WTC11 (cell line): Measurements from ENCODE around the gene C1QB. TPM values are rescaled to one million over a fixed set of nuclear protein-coding genes. Genes with fewer than 3 reads are reported as not detected.

Experiments
- ATAC-seq: fragments of 200-7000 bp; cut with Tn5 transposase; 2 replicates; pipeline ENCODE4 v1.10.0; 2021; ENCODE audit warnings: mild to moderate bottlenecking, moderate library complexity
- Bru-seq: library from RNA; stranded (reverse); fragments of 400-500 nt; gene quantifications from one replicate; lab custom pipeline; 2021; lab: Mats Ljungman, UMichigan
- CTCF ChIA-PET: fragments of 300-600 bp; sonication (Branson Sonifier 250); formaldehyde crosslinking; loops from one replicate; lab custom pipeline; 2021; ENCODE audit warnings: antibody characterized with exemption; lab: Charles Lee
- POLR2A ChIA-PET: fragments of 350-600 bp; sonication (Branson Sonifier 250); formaldehyde crosslinking; loops from one replicate; lab custom pipeline; 2021; ENCODE audit warnings: antibody characterized with exemption; lab: Charles Lee
- DNase-seq: peaks from one replicate; pipeline ENCODE4 v3.0.0; 2021; ENCODE audit warnings: low spot score
- H3K27ac Mint-ChIP-seq: 2 replicates; pipeline ENCODE4 v1.8.0; 2021; ENCODE audit warnings: mixed read lengths
- H3K27me3 Mint-ChIP-seq: 2 replicates; pipeline ENCODE4 v1.8.0; 2021; ENCODE audit warnings: low read depth, mild to moderate bottlenecking, moderate library complexity, mixed read lengths
- H3K36me3 Mint-ChIP-seq: 2 replicates; pipeline ENCODE4 v1.8.0; 2021; ENCODE audit warnings: mixed read lengths
- H3K4me1 Mint-ChIP-seq: 2 replicates; pipeline ENCODE4 v1.8.0; 2022; ENCODE audit warnings: mixed read lengths
- H3K4me3 Mint-ChIP-seq: 2 replicates; pipeline ENCODE4 v1.8.0; 2021; ENCODE audit warnings: mild to moderate bottlenecking, moderate library complexity, mixed read lengths
- H3K9me3 Mint-ChIP-seq: 2 replicates; pipeline ENCODE4 v1.8.0; 2021; ENCODE audit warnings: mixed read lengths
- ATF1 ChIP-seq: sonication (generic); formaldehyde crosslinking; IDR thresholded peaks from 2 replicates; pipeline ENCODE4 v1.8.1; 2023; ENCODE audit warnings: mild to moderate bottlenecking, moderate library complexity, missing genetic modification reagents
- CDX4 ChIP-seq: fragments of 250-450 bp; sonication (Bioruptor Pico); IDR thresholded peaks from 2 replicates; pipeline ENCODE4 v1.9.0; 2021; ENCODE audit warnings: moderate library complexity, mild to moderate bottlenecking, inconsistent platforms, borderline replicate concordance
- ERG ChIP-seq: fragments of 250-450 bp; sonication (Bioruptor Pico); IDR thresholded peaks from 2 replicates; pipeline ENCODE4 v1.8.0; 2021; ENCODE audit warnings: mild to moderate bottlenecking
- MYBL2 ChIP-seq: sonication (generic); formaldehyde crosslinking; IDR thresholded peaks from 2 replicates; pipeline ENCODE4 v1.8.1; 2023; ENCODE audit warnings: mild to moderate bottlenecking, moderate library complexity, missing genetic modification reagents
- NR1H2 ChIP-seq: sonication (generic); formaldehyde crosslinking; IDR thresholded peaks from 2 replicates; pipeline ENCODE4 v1.9.0; 2021; ENCODE audit warnings: mild to moderate bottlenecking, moderate library complexity, missing genetic modification reagents
- PRRX2 ChIP-seq: fragments of 250-450 bp; sonication (Bioruptor Pico); IDR thresholded peaks from 2 replicates; pipeline ENCODE4 v1.8.0; 2021; ENCODE audit warnings: mild to moderate bottlenecking
- RORB ChIP-seq: fragments of 250-450 bp; sonication (Bioruptor Pico); IDR thresholded peaks from 2 replicates; pipeline ENCODE4 v1.9.0; 2021; ENCODE audit warnings: mild to moderate bottlenecking
- SMAD3 ChIP-seq: sonication (generic); formaldehyde crosslinking; IDR thresholded peaks from 2 replicates; pipeline ENCODE4 v1.8.0; 2022; ENCODE audit warnings: missing genetic modification reagents, mild to moderate bottlenecking, borderline replicate concordance
- SOX15 ChIP-seq: fragments of 250-450 bp; sonication (Bioruptor Pico); IDR thresholded peaks from 2 replicates; pipeline ENCODE4 v1.9.0; 2021; ENCODE audit warnings: mild to moderate bottlenecking
- STAT6 ChIP-seq: sonication (generic); formaldehyde crosslinking; conservative IDR thresholded peaks from 2 replicates; pipeline ENCODE4 v1.8.1; 2023; ENCODE audit warnings: mild to moderate bottlenecking, low read depth, missing genetic modification reagents, moderate library complexity
- ZNF219 ChIP-seq: sonication (generic); formaldehyde crosslinking; IDR thresholded peaks from 2 replicates; pipeline ENCODE4 v1.8.0; 2023; ENCODE audit warnings: missing genetic modification reagents, mild to moderate bottlenecking, borderline replicate concordance
- ZNF281 ChIP-seq: sonication (generic); formaldehyde crosslinking; IDR thresholded peaks from 2 replicates; pipeline ENCODE4 v1.8.0; 2023; ENCODE audit warnings: mild to moderate bottlenecking, missing genetic modification reagents
- ZNF512 ChIP-seq: sonication (generic); formaldehyde crosslinking; IDR thresholded peaks from 2 replicates; pipeline ENCODE4 v1.8.1; 2022; ENCODE audit warnings: missing genetic modification reagents, borderline replicate concordance
- ZNF532 ChIP-seq: fragments of 250-450 bp; sonication (Bioruptor Pico); IDR thresholded peaks from 2 replicates; pipeline ENCODE4 v1.9.0; 2021; ENCODE audit warnings: mild to moderate bottlenecking, borderline replicate concordance
- long read RNA-seq, 3 experiments: library from RNA in 1 of 3; library from capped mRNA in 1 of 3; library from polyadenylated mRNA in 1 of 3; unstranded in 2 of 3; stranded (forward) in 1 of 3; transcript quantifications; one replicate each; pipeline ENCODE4 v2.0.0, GENCODE V29; 2021
- total RNA-seq: library from RNA; stranded (reverse); gene quantifications from 3 replicates; pipeline ENCODE4 v1.2.3, GENCODE V29; 2021

C1QB gene
- total RNA-seq: 0.61 to 1.1 TPM (median 0.62 TPM) in 3 replicates
- not detected for Bru-seq, nascent RNA
- long read RNA-seq, experiment 1: 0 reads
- long read RNA-seq, experiment 2: 0 reads
- long read RNA-seq, experiment 3: 0 reads

- Mint-ChIP-seq H3K27ac (no peak within 1 kb of the TSS), H3K27me3 (no peaks in the 10 kb centered on the region), H3K4me3 (no peak within 1 kb of the TSS), H3K36me3 (no peaks in the 10 kb centered on the region), H3K4me1 (no peaks in the 10 kb centered on the region), H3K9me3 (no peaks in the 10 kb centered on the region)
- ATAC-seq (no peak), DNase-seq (no peak)
- ChIA-PET POLR2A (no interaction called here), CTCF (interaction anchor here (1.1 to 1.7 kb wide), 4 partner anchors 11 to 312 kb away, joined by 3 to 6 read pairs (median 3); no protein-coding TSS in a partner anchor)
- TF ChIP-seq RORB (no peak), PRRX2 (CRISPR knock-in tag) (no peak), ZNF512 (CRISPR knock-in tag) (no peak), SMAD3 (no peak), MYBL2 (no peak), ATF1 (CRISPR knock-in tag) (no peak), STAT6 (CRISPR knock-in tag) (no peak), SOX15 (CRISPR knock-in tag) (no peak), CDX4 (CRISPR knock-in tag) (no peak), ERG (CRISPR knock-in tag) (no peak), NR1H2 (CRISPR knock-in tag) (no peak), ZNF532 (CRISPR knock-in tag) (no peak), ZNF281 (no peak), ZNF219 (no peak)
These were observed at the start of gene C1QB for GRCh38 chr1:22652881-22653316. Gene C1QB, plus strand, starts transcription at chr1:22653236. Its CDS starts 6,227 bp downstream, at chr1:22659463.
